GM18951 (cell line): Measurements from ENCODE around the gene PTDSS2.

Experiments
- POLR2A ChIP-seq: IDR thresholded peaks from 4 replicates; pipeline ENCODE4 v1.6.1; 2011; ENCODE audit warnings: mild to moderate bottlenecking; ENCODE audit not compliant: insufficient read length, insufficient read depth; ENCODE audit errors: extremely low read depth
- in situ Hi-C: fragments of 300-500 bp; cut with MboI; formaldehyde crosslinking; loops from one replicate; pipeline ENCODE4 v1.12.0; 2022; ENCODE audit warnings: low sequenced_read_pairs, mixed read lengths, inconsistent platforms; ENCODE audit not compliant: unreplicated experiment

PTDSS2 gene

GRCh38 chr11:486189-486588, 36.1 kb downstream of the PTDSS2 start:
- TF ChIP-seq POLR2A: no peak
- in situ Hi-C loops: no loop called here

- in situ Hi-C loops: no loop called here
- TF ChIP-seq POLR2A: no peak
These were observed 37.5 kb downstream of the PTDSS2 start for GRCh38 chr11:487571-488021.

- TF ChIP-seq POLR2A: no peak
- in situ Hi-C loops: no loop called here
These were observed 38.0 kb downstream of the PTDSS2 start for GRCh38 chr11:488062-488461.

- in situ Hi-C loops: no loop called here
- TF ChIP-seq POLR2A: no peak
These were observed 38.5 kb downstream of the PTDSS2 start for GRCh38 chr11:488579-488978.

- in situ Hi-C loops: no loop called here
These were observed 38.9 kb downstream of the PTDSS2 start for GRCh38 chr11:488992-489391.

GRCh38 chr11:489610-490185, 39.6 kb downstream of the PTDSS2 start:
- in situ Hi-C loops: no loop called here
- TF ChIP-seq POLR2A: no peak

More at GRCh38 chr11:488992-489391, 38.9 kb downstream of the PTDSS2 start:
- no peak for TF ChIP-seq POLR2A

GRCh38 chr11:490186-490929, 40.3 kb downstream of the PTDSS2 start:
- in situ Hi-C loops: no loop called here
- no peak for TF ChIP-seq POLR2A

- in situ Hi-C loops: no loop called here
- no peak for TF ChIP-seq POLR2A
These were observed 40.8 kb downstream of the PTDSS2 start for GRCh38 chr11:490930-491260.

GRCh38 chr11:491358-491757, 41.3 kb downstream of the PTDSS2 start:
- in situ Hi-C loops: no loop called here
- no peak for TF ChIP-seq POLR2A

- in situ Hi-C loops: no loop called here
- TF ChIP-seq POLR2A: no peak
These were observed 42.5 kb downstream of the PTDSS2 start for GRCh38 chr11:492427-493226.

GRCh38 chr11:494761-495536, 44.9 kb downstream of the PTDSS2 start:
- TF ChIP-seq POLR2A: no peak
- in situ Hi-C loops: no loop called here

- no peak for TF ChIP-seq POLR2A
- in situ Hi-C loops: no loop called here
These were observed 45.5 kb downstream of the PTDSS2 start for GRCh38 chr11:495537-495931.
